HG03342 (cell line): ENCODE measurements around the gene LRRC3C.

Experiments used
- ATAC-seq: cut with Tn5 transposase; IDR thresholded peaks from one replicate; pipeline ENCODE4 v1.9.1; 2021; ENCODE audit warnings: mild to moderate bottlenecking, moderate library complexity; ENCODE audit not compliant: unreplicated experiment

Gene LRRC3C

GRCh38 chr17:39973496-39973895, 46.0 kb downstream of the LRRC3C start:
- no peak for ATAC-seq

GRCh38 chr17:39974433-39974832, 46.9 kb downstream of the LRRC3C start:
- ATAC-seq, result no peak

GRCh38 chr17:39975801-39976200, 48.3 kb downstream of the LRRC3C start:
- ATAC-seq, result no peak

GRCh38 chr17:39979016-39979670, 51.6 kb downstream of the LRRC3C start:
- no peak for ATAC-seq

GRCh38 chr17:39979893-39980350, 52.4 kb downstream of the LRRC3C start:
- ATAC-seq, result peak; percentile 9

- peak; percentile 90 for ATAC-seq
Observed at GRCh38 chr17:39980351-39981206, 53.0 kb downstream of the LRRC3C start, which contains the start of gene PSMD3. TSS of gene PSMD3 (plus strand) at chr17:39980807. CDS start at chr17:39980971, 164 bp downstream.

GRCh38 chr17:39981207-39981741, 53.7 kb downstream of the LRRC3C start:
- ATAC-seq, result no peak

GRCh38 chr17:39981766-39982375, 54.3 kb downstream of the LRRC3C start:
- no peak for ATAC-seq

GRCh38 chr17:39988206-39988810, 60.8 kb downstream of the LRRC3C start:
- no peak for ATAC-seq

- no peak for ATAC-seq
Observed at GRCh38 chr17:39994448-39994847, 66.9 kb downstream of the LRRC3C start.
